Esophagus squamous epithelium (tissue), 4 donors: ENCODE measurements around the gene IMMP2L.

ENCODE experiments used
- POLR2A ChIP-seq, 4 donors: fragments of 450-650 bp; IDR thresholded peaks; one replicate each; pipeline ENCODE4 v1.6.1; 2017; ENCODE audit warnings: antibody characterized with exemption in 4 of 4, mild to moderate bottlenecking in 4 of 4, moderate library complexity in 3 of 4
- TF ChIP-seq, protein P1 (sequence below), 6 experiments: fragments of 450-650 bp in 4 of 6; fragments of 200-600 bp in 2 of 6; sonication (generic) in 2 of 6; IDR thresholded peaks; one replicate each; pipeline ENCODE4 v1.5.1; 2016 to 2019; ENCODE audit warnings: antibody characterized with exemption in 6 of 6, mild to moderate bottlenecking in 4 of 6, moderate library complexity in 4 of 6

DNA sequence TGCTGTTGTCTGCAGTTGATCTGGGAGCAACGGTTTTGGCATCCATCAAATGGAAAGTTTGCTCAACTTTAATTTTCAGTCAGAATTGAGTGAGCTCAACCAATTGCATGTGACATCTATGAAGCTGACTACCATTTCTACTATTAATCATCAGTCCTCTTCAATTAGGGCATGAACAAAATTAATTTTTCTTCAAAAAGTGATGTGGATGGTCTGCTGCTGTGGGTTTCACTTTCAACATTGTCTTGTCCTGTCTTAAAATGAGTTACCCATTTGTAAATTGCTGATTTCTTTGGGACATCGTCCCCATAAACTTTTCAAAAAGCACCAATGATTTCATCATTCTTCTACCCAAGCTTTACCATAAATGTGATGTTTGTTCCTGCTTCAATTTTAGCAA is 648.0 kb downstream of the IMMP2L start:
- TF ChIP-seq, protein P1, sequence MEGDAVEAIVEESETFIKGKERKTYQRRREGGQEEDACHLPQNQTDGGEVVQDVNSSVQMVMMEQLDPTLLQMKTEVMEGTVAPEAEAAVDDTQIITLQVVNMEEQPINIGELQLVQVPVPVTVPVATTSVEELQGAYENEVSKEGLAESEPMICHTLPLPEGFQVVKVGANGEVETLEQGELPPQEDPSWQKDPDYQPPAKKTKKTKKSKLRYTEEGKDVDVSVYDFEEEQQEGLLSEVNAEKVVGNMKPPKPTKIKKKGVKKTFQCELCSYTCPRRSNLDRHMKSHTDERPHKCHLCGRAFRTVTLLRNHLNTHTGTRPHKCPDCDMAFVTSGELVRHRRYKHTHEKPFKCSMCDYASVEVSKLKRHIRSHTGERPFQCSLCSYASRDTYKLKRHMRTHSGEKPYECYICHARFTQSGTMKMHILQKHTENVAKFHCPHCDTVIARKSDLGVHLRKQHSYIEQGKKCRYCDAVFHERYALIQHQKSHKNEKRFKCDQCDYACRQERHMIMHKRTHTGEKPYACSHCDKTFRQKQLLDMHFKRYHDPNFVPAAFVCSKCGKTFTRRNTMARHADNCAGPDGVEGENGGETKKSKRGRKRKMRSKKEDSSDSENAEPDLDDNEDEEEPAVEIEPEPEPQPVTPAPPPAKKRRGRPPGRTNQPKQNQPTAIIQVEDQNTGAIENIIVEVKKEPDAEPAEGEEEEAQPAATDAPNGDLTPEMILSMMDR (IDR thresholded peaks at IDR 0.05) = no peak
- no peak for TF ChIP-seq POLR2A (IDR thresholded peaks at IDR 0.05)
